HUES64 (cell line): ENCODE measurements around the gene SLC9A9.
A peak's percentile ranks its signal among the peaks of the same experiment; 100 is the strongest.

Experiments used
- H3K27ac ChIP-seq: 2 replicates; pipeline ENCODE4 v1.7.0; 2013; ENCODE audit warnings: low read depth, low read length, inconsistent platforms
- H3K27me3 ChIP-seq: 2 replicates; pipeline ENCODE4 v1.6.1; 2013; ENCODE audit warnings: mild to moderate bottlenecking, low read length; ENCODE audit not compliant: insufficient read depth
- H3K36me3 ChIP-seq: 2 replicates; pipeline ENCODE4 v1.6.1; 2013; ENCODE audit warnings: mild to moderate bottlenecking, low read length; ENCODE audit not compliant: insufficient read depth
- H3K4me1 ChIP-seq: 2 replicates; pipeline ENCODE4 v1.6.1; 2013; ENCODE audit warnings: mild to moderate bottlenecking, low read length, moderate library complexity; ENCODE audit not compliant: insufficient read depth
- H3K4me3 ChIP-seq: 2 replicates; pipeline ENCODE4 v1.5.1; 2013; ENCODE audit warnings: mild to moderate bottlenecking, low read length, moderate library complexity
- H3K9ac ChIP-seq: 2 replicates; pipeline ENCODE4 v1.6.1; 2013; ENCODE audit warnings: mild to moderate bottlenecking, low read depth, low read length
- H3K9me3 ChIP-seq: 2 replicates; pipeline ENCODE4 v1.6.1; 2013; ENCODE audit warnings: low read depth, low read length; ENCODE audit not compliant: insufficient read depth
- WGBS: fragments of 150-250, 120-280 bp; methylation state at CpG from one replicate; pipeline ENCODE4 v1.1.7; 2013; ENCODE audit warnings: missing lambda C conversion rate; 5-methylcytosine and 5-hydroxymethylcytosine counted together

SLC9A9 gene

DNA sequence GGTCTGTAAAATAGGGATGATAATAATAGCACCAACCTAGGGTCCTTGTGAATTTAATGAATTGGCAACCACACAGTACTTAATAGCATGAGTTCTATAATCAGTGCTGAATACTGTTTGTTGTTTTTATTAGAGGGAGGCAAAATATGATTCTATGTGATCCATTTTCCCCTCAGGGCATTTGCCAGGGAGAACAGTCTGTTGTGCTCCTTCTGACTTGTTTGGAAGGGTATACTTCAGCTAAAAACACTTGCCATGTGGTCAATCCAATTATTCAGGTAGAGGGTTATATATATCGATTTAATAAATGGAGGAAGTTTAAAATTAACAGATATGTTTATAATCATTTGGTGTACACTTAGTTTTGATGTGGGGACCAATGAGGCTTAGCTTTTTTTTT is 423.4 kb downstream of the SLC9A9 start:
- WGBS, result 91% methylated on average over 1 of the region's 1 CpG
- peaks cover 4% of the 10 kb centered on the region; the same call in 1 of the 2 replicates for H3K4me1 ChIP-seq
- H3K36me3 ChIP-seq, result no peaks in the 10 kb centered on the region
- no peaks in the 10 kb centered on the region for H3K9me3 ChIP-seq
- no peak overlapping the region for H3K27ac ChIP-seq
- H3K9ac ChIP-seq, result no peak overlapping the region
- 0 out of 2 replicates have a peak, but pooled peaks cover 6% of the 10 kb centered on the region for H3K27me3 ChIP-seq
- H3K4me3 ChIP-seq, result no peak overlapping the region

DNA sequence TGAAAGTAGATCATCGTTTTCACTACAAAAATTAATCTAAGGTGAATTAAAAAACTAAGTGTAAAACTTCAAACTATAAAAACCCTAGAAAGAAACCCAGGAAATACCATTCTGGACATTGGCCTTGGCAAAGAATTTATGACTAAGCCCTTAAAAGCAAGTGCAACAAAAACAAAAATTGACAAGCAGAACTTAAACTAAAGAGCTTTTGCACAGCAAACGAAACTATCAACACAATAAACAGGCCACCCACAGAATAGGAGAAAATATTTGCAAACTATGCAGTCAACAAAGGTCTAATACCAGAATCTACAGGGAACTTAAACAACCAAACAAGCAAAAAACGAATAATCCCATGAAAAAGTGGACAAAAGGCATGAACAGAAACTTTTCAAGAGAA is 426.7 kb downstream of the SLC9A9 start:
- 95% methylated on average over 3 of the region's 3 CpGs for WGBS
- Histone ChIP-seq H3K9me3 (no peaks in the 10 kb centered on the region), H3K36me3 (no peaks in the 10 kb centered on the region), H3K4me1 (peaks cover 4% of the 10 kb centered on the region; the same call in 1 of the 2 replicates), H3K27ac (no peak overlapping the region), H3K9ac (no peak overlapping the region), H3K4me3 (no peak overlapping the region), H3K27me3 (no peaks in the 10 kb centered on the region)

DNA sequence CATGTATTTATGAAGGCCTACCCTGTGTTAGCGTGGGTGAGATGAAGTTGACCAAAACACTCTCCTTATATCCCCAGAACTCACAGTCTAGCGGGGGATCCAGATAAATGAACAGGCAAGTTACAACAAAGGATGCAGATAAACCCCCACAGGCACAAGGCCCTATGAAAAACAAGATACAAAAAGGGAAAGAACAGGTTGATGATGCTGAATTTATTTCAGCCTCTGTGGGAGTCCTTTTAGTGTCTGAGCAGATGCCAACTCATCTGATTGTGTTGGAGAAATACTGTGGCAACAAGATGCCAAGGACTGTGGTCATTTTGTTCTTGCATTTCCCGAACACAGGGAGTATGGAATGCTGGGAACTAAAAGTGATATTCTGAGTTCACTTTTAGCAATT is 428.7 kb downstream of the SLC9A9 start:
- Histone ChIP-seq H3K9me3 (0 out of 2 replicates have a peak, but pooled peaks cover 2% of the 10 kb centered on the region), H3K4me1 (peaks cover 4% of the 10 kb centered on the region; the same call in 1 of the 2 replicates), H3K27me3 (no peaks in the 10 kb centered on the region), H3K4me3 (no peak overlapping the region), H3K27ac (no peak overlapping the region), H3K9ac (no peak overlapping the region), H3K36me3 (no peaks in the 10 kb centered on the region)
- WGBS, result 93% methylated on average over 3 of the region's 3 CpGs

DNA sequence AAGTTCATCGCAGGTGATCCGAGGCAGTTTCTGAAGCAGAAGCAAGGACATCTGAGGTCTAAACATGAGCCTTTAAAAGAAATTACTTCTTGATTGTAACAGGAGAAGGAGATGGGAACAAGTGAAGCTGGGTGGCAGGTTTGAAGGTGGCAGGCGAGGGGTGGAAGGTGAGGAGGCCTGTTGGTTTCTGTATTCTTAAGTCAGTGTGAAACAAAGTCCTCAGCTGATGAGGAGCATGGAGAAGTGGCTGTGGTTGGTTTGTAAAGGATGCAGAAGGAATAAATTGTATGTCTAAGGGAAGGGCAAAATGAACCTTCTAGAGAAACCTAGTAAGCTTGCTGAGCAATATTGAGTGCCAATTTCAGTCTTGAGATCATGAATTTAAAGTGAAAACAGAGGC is 429.9 kb downstream of the SLC9A9 start:
- Histone ChIP-seq H3K9me3 (0 out of 2 replicates have a peak, but pooled peaks cover 2% of the 10 kb centered on the region), H3K27me3 (no peaks in the 10 kb centered on the region), H3K4me3 (no peak overlapping the region), H3K4me1 (peaks cover 4% of the 10 kb centered on the region; the same call in 1 of the 2 replicates), H3K27ac (no peak overlapping the region), H3K36me3 (no peaks in the 10 kb centered on the region), H3K9ac (no peak overlapping the region)
- WGBS, result 93% methylated on average over 3 of the region's 3 CpGs

DNA sequence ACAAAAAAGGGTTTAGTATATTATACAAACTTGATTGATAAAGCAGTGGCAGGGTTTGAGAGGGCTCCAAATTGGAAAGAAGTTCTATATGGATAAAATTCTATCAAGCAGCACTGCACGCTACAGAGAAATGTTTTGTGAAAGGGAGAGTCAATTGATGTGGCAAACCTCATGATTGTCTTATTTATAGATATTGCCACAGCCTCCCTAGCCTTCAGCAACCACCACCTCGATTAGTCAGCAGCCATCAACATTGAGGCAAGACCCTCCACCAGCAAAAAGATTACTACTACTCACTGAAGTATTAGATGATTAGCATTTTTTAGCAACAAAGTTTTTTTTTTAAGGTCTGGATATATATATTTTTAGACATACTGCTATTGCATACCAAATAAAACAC is 432.0 kb downstream of the SLC9A9 start:
- Histone ChIP-seq H3K4me3 (no peak overlapping the region), H3K27me3 (no peaks in the 10 kb centered on the region), H3K9ac (no peak overlapping the region), H3K27ac (no peak overlapping the region), H3K4me1 (peaks cover 4% of the 10 kb centered on the region; the same call in 1 of the 2 replicates), H3K36me3 (no peaks in the 10 kb centered on the region), H3K9me3 (0 out of 2 replicates have a peak, but pooled peaks cover 2% of the 10 kb centered on the region)
- WGBS, result 93% methylated on average over 2 of the region's 2 CpGs

DNA sequence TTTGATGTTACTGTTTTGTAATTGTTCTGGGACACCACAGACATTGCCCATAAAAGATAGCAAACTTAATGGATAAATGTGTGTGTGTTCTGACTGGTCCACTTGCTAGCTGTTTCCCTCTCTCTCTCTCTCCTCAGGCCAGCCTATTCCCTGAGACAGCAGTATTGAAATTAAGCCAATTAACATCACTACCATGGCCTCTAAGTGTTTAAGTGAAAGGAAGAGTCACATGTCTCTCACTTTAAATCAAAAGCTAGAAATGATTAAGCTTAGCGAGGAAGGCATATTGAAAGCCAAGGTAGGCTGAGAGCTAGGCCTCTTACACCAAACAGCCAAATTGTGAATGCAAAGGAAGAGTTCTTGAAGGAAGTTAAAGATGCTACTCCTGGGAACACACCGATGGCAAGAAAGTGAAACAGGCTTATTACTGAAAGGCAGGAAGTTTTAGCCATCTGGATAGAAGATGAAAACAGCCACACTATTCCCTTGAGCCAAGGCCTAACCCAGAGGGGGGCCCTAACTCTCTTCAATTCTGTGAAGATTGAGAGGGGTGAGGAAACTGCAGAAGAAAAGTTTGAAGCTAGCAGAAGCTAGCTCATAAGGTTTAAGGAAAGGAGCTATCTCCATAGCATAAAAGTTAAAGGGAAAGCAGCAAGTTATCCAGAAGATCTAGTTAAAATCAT is 433.6 kb downstream of the SLC9A9 start:
- no peaks in the 10 kb centered on the region for H3K27me3 ChIP-seq
- H3K36me3 ChIP-seq, result no peaks in the 10 kb centered on the region
- 0 out of 2 replicates have a peak, but pooled peaks cover 2% of the 10 kb centered on the region for H3K9me3 ChIP-seq
- H3K9ac ChIP-seq, result no peak overlapping the region
- WGBS, result 98% methylated on average over 2 of the region's 2 CpGs
- no peak overlapping the region for H3K4me3 ChIP-seq
- H3K27ac ChIP-seq, result no peak overlapping the region
- peaks cover 7% of the 10 kb centered on the region for H3K4me1 ChIP-seq

DNA sequence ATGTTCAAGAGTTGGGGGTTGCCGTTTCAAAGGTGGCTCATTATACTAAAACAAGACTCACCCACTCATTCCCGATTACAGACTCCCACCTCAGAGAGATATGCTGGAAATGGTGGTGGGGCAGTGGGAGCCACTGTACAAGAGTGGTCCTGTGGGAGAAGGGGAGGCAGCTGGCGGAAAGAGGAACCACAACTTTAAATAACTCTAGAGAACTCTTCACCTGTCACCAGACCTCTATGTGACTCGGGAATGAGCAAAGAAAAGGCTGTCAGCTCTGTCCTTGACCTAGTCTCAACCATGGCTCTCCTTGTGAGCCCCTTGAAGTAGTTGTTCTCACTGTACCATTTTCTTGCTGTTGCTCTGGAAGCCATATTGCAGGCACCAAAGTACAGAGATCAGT is 434.9 kb downstream of the SLC9A9 start:
- Histone ChIP-seq H3K4me1 (peaks cover 19% of the 10 kb centered on the region), H3K36me3 (no peaks in the 10 kb centered on the region), H3K9ac (no peak overlapping the region), H3K27ac (no peak overlapping the region), H3K27me3 (no peaks in the 10 kb centered on the region), H3K9me3 (0 out of 2 replicates have a peak, but pooled peaks cover 2% of the 10 kb centered on the region), H3K4me3 (no peak overlapping the region)
- 95% methylated on average over 1 of the region's 4 CpGs for whole genome bisulfite sequencing

DNA sequence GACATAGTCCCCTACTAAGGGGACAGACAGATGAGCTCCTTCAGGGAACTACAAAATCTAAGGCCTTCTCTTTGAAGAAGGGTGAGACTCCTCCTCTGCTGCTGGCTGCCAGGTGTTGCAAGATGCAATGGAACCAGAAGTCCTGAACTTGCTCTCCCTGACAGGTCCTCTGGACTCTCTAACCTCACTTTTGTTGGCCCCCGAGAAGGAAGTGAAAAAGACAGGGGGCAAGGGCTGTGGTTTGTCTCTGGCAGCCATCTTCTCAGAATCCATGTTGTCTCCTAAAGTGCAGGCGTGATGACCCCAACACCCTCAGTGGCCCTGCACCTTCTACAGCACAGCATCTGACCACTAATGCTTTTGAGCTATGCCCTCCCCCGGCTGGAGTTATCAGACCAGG is 436.2 kb downstream of the SLC9A9 start:
- Histone ChIP-seq H3K36me3 (no peaks in the 10 kb centered on the region), H3K9me3 (0 out of 2 replicates have a peak, but pooled peaks cover 2% of the 10 kb centered on the region), H3K27me3 (no peaks in the 10 kb centered on the region), H3K4me3 (no peak overlapping the region), H3K9ac (no peak overlapping the region), H3K27ac (no peak overlapping the region), H3K4me1 (peaks cover 28% of the 10 kb centered on the region)
- WGBS, result 97% methylated on average over 3 of the region's 3 CpGs

DNA sequence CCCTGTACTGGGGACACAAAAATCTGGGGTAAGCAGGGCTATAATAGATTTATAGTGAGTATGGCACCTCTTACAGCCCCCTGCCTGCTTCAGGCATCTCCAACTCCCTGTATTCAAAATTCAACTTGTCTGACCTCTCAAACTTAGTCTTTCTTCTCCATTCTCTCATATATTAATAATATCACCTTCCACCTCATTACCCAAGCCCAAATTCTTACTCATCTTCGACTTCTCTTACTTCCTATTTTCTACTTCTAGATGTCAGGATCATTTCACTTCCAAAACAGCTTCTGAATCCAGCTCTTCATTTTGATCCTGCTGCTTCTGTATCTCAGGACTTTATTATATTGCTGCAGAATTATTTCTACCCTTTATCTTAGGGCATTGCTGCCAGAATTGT is 438.0 kb downstream of the SLC9A9 start:
- Histone ChIP-seq H3K27me3 (no peaks in the 10 kb centered on the region), H3K27ac (no peak overlapping the region), H3K4me1 (peaks cover 28% of the 10 kb centered on the region), H3K9me3 (0 out of 2 replicates have a peak, but pooled peaks cover 1% of the 10 kb centered on the region), H3K4me3 (no peak overlapping the region), H3K36me3 (no peaks in the 10 kb centered on the region), H3K9ac (no peak overlapping the region)
- WGBS, result 92% methylated on average over 1 of the region's 1 CpG

DNA sequence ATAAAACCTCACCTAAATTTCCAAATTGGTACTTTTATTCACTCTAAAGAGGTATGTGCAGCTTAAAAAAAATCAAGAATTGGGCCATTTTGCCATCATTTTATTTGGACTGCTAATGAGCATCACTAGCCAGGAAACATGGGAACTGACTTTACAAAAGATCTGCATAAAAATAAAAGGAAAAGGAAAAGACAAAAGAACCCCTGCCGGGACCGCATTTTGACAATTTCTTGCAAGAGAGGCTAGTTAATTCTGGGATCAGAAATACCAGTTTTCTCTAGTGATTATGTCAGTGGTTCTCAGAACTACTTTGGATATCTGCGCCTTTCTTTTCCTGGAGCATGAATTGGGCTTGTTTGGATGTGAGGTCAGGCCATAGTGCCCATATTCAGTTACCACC is 439.5 kb downstream of the SLC9A9 start:
- no peaks in the 10 kb centered on the region for H3K9me3 ChIP-seq
- H3K27ac ChIP-seq, result peak overlapping the region; percentile 36; the same call in 1 of the 2 replicates
- H3K36me3 ChIP-seq, result no peaks in the 10 kb centered on the region
- 81% methylated on average over 3 of the region's 3 CpGs for WGBS
- no peaks in the 10 kb centered on the region for H3K27me3 ChIP-seq
- peaks cover 28% of the 10 kb centered on the region for H3K4me1 ChIP-seq
- H3K4me3 ChIP-seq, result no peak overlapping the region
- H3K9ac ChIP-seq, result no peak overlapping the region

DNA sequence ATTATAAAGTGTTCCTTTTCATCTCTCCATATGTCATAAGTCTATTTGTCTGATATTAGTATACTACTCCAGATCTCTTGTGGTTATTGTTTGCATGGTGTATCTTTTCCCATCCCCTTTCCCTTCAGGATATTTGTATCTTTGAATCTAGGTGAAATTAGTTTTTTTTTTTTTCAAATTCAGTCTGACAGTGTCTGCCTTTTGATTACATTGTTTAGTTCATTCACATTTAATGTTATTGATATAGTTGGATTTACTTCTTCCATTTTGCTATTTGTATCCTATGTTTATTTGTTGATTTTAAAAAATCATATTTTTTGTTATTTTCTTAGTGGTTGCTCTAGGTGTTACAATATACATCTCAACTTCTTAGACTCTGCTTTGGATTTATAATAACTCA is 445.7 kb downstream of the SLC9A9 start:
- no peak overlapping the region for H3K4me3 ChIP-seq
- H3K9me3 ChIP-seq, result no peaks in the 10 kb centered on the region
- no peak overlapping the region for H3K9ac ChIP-seq
- 0 out of 2 replicates have a peak, but pooled peaks cover 2% of the 10 kb centered on the region for H3K4me1 ChIP-seq
- no peaks in the 10 kb centered on the region for H3K36me3 ChIP-seq
- H3K27me3 ChIP-seq, result no peaks in the 10 kb centered on the region
- no peak overlapping the region for H3K27ac ChIP-seq
